Measurements from ENCODE around the gene FAM13B. TPM values are rescaled to one million over a fixed set of nuclear protein-coding genes. Genes with fewer than 3 reads are reported as not detected.

FAM13B gene
- total RNA-seq, 1 donor from 2014 or later, result 31.4 TPM

DNA sequence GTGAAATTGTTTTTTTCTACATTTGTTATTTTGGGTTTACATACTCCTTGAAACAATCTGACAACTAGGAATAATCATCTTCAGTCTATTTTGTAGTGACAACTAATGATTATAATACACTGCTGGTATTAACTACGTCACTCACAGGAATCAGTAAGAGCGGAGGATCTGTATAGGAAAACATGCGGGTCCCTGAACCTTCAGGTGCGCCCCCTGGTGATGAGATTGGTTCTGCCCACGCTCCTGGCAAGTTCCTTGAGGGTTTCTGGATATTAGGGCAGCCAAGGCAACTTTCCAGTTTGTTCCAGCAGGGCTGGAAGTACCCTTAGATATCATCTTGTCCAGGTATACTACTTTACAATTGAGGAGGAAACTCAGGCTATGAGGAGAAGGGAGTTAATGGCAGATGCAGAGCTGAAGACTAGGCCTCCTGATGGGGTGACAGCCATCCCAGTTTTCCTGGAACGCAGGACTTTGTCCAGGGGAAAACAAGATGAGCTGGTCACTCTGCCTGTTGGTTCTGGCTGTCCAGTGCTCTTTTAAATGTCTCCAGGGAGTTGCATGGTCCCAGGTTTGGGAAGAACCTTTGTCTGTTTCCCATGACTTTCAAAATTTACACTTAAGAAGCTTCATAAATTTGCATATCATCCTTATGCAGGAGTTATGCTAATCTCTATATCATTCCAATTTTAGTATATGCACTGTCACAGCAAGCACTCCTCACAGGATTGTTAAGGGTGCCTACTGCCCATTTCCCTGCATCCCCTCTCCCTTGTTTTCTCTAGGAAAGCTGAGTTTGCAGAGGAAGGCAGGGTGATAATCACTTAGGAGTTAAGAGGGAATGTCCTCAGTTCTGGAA is 36.1 kb upstream of the FAM13B start:
- peak; percentile 64 for TF ChIP-seq CTCF (IDR thresholded peaks at IDR 0.05; ENCODE audit: partially characterized antibody, unreplicated experiment)
- H3K27me3 Mint-ChIP-seq (ENCODE audit: unreplicated experiment), result no peaks in the 10 kb centered on the region
- H3K4me3 Mint-ChIP-seq (ENCODE audit: unreplicated experiment), result no peak overlapping the region
- peaks cover 7% of the 10 kb centered on the region for H3K9me3 Mint-ChIP-seq (ENCODE audit: unreplicated experiment)
- H3K4me1 Mint-ChIP-seq (ENCODE audit: low read depth, unreplicated experiment), result peaks cover 13% of the 10 kb centered on the region
- no peak overlapping the region for H3K27ac Mint-ChIP-seq (ENCODE audit: unreplicated experiment)
- H3K36me3 Mint-ChIP-seq (ENCODE audit: unreplicated experiment), result no peaks in the 10 kb centered on the region
- peak; percentile 78 for DNase-seq

DNA sequence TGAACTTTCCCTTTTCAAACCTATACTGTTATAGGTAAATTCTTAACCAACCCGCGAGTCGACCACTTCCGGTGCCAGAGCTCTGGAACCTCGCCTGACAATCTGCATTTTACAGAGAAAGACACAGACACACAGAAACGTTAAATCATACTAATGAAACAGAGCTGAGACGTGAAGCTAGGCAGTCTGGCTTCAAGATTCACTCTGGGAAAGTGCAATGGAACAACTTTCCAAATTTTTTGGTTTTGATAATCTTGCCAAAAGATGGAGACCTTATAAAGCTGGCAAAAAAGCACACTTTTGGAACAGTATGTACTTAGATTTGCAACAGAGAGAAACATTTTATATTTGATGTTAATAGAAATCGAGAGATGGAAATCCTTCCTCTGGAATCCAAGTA is 35.1 kb upstream of the FAM13B start:
- DNase-seq, result no peak
- no peaks in the 10 kb centered on the region for H3K27me3 Mint-ChIP-seq (ENCODE audit: unreplicated experiment)
- no peak overlapping the region for H3K27ac Mint-ChIP-seq (ENCODE audit: unreplicated experiment)
- no peaks in the 10 kb centered on the region for H3K36me3 Mint-ChIP-seq (ENCODE audit: unreplicated experiment)
- no peak for TF ChIP-seq CTCF (IDR thresholded peaks at IDR 0.05; ENCODE audit: partially characterized antibody, unreplicated experiment)
- H3K4me3 Mint-ChIP-seq (ENCODE audit: unreplicated experiment), result no peak overlapping the region
- H3K4me1 Mint-ChIP-seq (ENCODE audit: low read depth, unreplicated experiment), result peaks cover 13% of the 10 kb centered on the region
- H3K9me3 Mint-ChIP-seq (ENCODE audit: unreplicated experiment), result peaks cover 7% of the 10 kb centered on the region

DNA sequence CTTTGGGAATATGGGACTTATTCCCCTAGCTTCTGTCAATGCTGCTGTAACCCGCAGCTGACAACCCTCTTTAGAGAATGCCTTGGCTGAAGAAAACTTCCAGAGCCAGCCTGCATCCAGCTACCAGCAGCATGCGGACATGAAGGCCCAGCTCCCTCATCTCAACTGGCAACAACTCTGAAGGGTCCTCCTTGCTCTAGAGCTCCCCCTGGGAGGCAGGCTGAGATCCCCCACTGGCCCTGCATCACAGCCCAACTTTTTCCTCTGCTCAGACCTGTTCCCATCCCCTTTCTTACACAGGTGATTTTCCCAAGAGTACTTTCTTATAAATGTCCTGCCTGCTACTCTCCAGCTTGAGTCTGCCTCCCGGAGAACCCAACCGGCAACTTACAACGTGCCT is 32.2 kb upstream of the FAM13B start:
- Mint-ChIP-seq H3K27ac (ENCODE audit: unreplicated experiment) (peak overlapping the region; percentile 13), H3K27me3 (ENCODE audit: unreplicated experiment) (no peaks in the 10 kb centered on the region), H3K4me1 (ENCODE audit: low read depth, unreplicated experiment) (peaks cover 11% of the 10 kb centered on the region), H3K4me3 (ENCODE audit: unreplicated experiment) (no peak overlapping the region), H3K9me3 (ENCODE audit: unreplicated experiment) (peaks cover 6% of the 10 kb centered on the region), H3K36me3 (ENCODE audit: unreplicated experiment) (no peaks in the 10 kb centered on the region)
- peak; percentile 29 for DNase-seq
- no peak for TF ChIP-seq CTCF (IDR thresholded peaks at IDR 0.05; ENCODE audit: partially characterized antibody, unreplicated experiment)

- peak overlapping the region; percentile 35 for H3K27ac Mint-ChIP-seq (ENCODE audit: unreplicated experiment)
- DNase-seq, result no peak
- no peaks in the 10 kb centered on the region for H3K36me3 Mint-ChIP-seq (ENCODE audit: unreplicated experiment)
- no peak for TF ChIP-seq CTCF (IDR thresholded peaks at IDR 0.05; ENCODE audit: partially characterized antibody, unreplicated experiment)
- no peaks in the 10 kb centered on the region for H3K27me3 Mint-ChIP-seq (ENCODE audit: unreplicated experiment)
- H3K4me3 Mint-ChIP-seq (ENCODE audit: unreplicated experiment), result no peak overlapping the region
- peaks cover 11% of the 10 kb centered on the region for H3K4me1 Mint-ChIP-seq (ENCODE audit: low read depth, unreplicated experiment)
- H3K9me3 Mint-ChIP-seq (ENCODE audit: unreplicated experiment), result peaks cover 3% of the 10 kb centered on the region
These were observed 31.6 kb upstream of the FAM13B start for GRCh38 chr5:138064526-138064925.

- no peaks in the 10 kb centered on the region for H3K36me3 Mint-ChIP-seq (ENCODE audit: unreplicated experiment)
- H3K27ac Mint-ChIP-seq (ENCODE audit: unreplicated experiment), result no peak overlapping the region
- no peak overlapping the region for H3K4me3 Mint-ChIP-seq (ENCODE audit: unreplicated experiment)
- H3K27me3 Mint-ChIP-seq (ENCODE audit: unreplicated experiment), result peaks cover 4% of the 10 kb centered on the region
- H3K4me1 Mint-ChIP-seq (ENCODE audit: low read depth, unreplicated experiment), result no peaks in the 10 kb centered on the region
- TF ChIP-seq CTCF (IDR thresholded peaks at IDR 0.05; ENCODE audit: partially characterized antibody, unreplicated experiment), result no peak
- H3K9me3 Mint-ChIP-seq (ENCODE audit: unreplicated experiment), result no peaks in the 10 kb centered on the region
- DNase-seq, result no peak
These were observed 22.1 kb upstream of the FAM13B start for GRCh38 chr5:138054847-138055558.
